Measurements from ENCODE around the gene KCNS1.
A peak's percentile ranks its signal among the peaks of the same experiment; 100 is the strongest.
"Not testable (repeated sequence)": the region's sequence is repeated elsewhere in the genome, so short reads cannot be mapped to it uniquely, and the experiment has no call there.

The KCNS1 gene

GRCh38 chr20:45100563-45101245 lies at the start of gene KCNS1:
KCNS1 (minus strand) TSS chr20:45101127; CDS start chr20:45099236, 1,891 bp downstream.
- DNase-seq, result no peak

GRCh38 chr20:45149062-45149461 lies 48.1 kb upstream of the KCNS1 start:
- no peak for DNase-seq

- no peak for DNase-seq
Measured at GRCh38 chr20:45140836-45141235, 39.9 kb upstream of the KCNS1 start.

GRCh38 chr20:45139733-45140375 lies 38.9 kb upstream of the KCNS1 start:
- not testable (repeated sequence) for DNase-seq

- peak; percentile 37 for DNase-seq
Measured at GRCh38 chr20:45138561-45139300, 37.8 kb upstream of the KCNS1 start.

GRCh38 chr20:45136911-45137310 lies 36.0 kb upstream of the KCNS1 start:
- no peak for DNase-seq

GRCh38 chr20:45128099-45128498 lies 27.2 kb upstream of the KCNS1 start:
- DNase-seq, result no peak

GRCh38 chr20:45124365-45124764 lies 23.4 kb upstream of the KCNS1 start, which contains the start of gene WFDC12:
WFDC12 (minus strand) TSS chr20:45124465; CDS start chr20:45124447, 18 bp downstream.
- no peak for DNase-seq

- DNase-seq, result no peak
Measured at GRCh38 chr20:45121388-45121787, 20.5 kb upstream of the KCNS1 start.

GRCh38 chr20:45119556-45120266 lies 18.8 kb upstream of the KCNS1 start:
- DNase-seq, result no peak

- DNase-seq, result no peak
Measured at GRCh38 chr20:45118028-45118427, 17.1 kb upstream of the KCNS1 start.

- DNase-seq, result peak; percentile 36
Measured at GRCh38 chr20:45117581-45117980, 16.7 kb upstream of the KCNS1 start.

- DNase-seq, result no peak
Measured at GRCh38 chr20:45115829-45116228, 14.9 kb upstream of the KCNS1 start.

- DNase-seq, result no peak
Measured at GRCh38 chr20:45115386-45115774, 14.5 kb upstream of the KCNS1 start.

- DNase-seq, result no peak
Measured at GRCh38 chr20:45114465-45115385, 13.8 kb upstream of the KCNS1 start, which contains the start of gene WFDC5. WFDC5 (minus strand) TSS chr20:45115174; CDS start chr20:45115083, 91 bp downstream.

- DNase-seq, result no peak
Measured at GRCh38 chr20:45113865-45114264, 12.9 kb upstream of the KCNS1 start.

GRCh38 chr20:45112754-45113153 lies 11.8 kb upstream of the KCNS1 start:
- no peak for DNase-seq

GRCh38 chr20:45111799-45112471 lies 11.0 kb upstream of the KCNS1 start:
- no peak for DNase-seq

- DNase-seq, result no peak
Measured at GRCh38 chr20:45111285-45111684, 10.4 kb upstream of the KCNS1 start.

- no peak for DNase-seq
Measured at GRCh38 chr20:45110301-45110700, 9.4 kb upstream of the KCNS1 start.

- no peak for DNase-seq
Measured at GRCh38 chr20:45109634-45110033, 8.7 kb upstream of the KCNS1 start.

All from NCI-H2029 (cell line).